Stimulated activated CD4-positive, alpha-beta T cell treated with anti-CD3 and anti-CD28 coated beads, Interleukin-1b, Interleukin-23, amount 100 ng/mL, for 48 hours (primary cell): ENCODE measurements around the gene WNK2.

Source experiments
- DNase-seq: peaks from one replicate; pipeline ENCODE4 v3.0.0-alpha.2; 2020

The WNK2 gene

GRCh38 chr9:93164085-93164484 is 19.9 kb upstream of the WNK2 start:
- DNase-seq, result no peak

GRCh38 chr9:93166699-93167098 is 17.2 kb upstream of the WNK2 start:
- no peak for DNase-seq

- DNase-seq, result no peak
Observed at GRCh38 chr9:93167185-93167584, 16.8 kb upstream of the WNK2 start.

- no peak for DNase-seq
Observed at GRCh38 chr9:93167838-93168237, 16.1 kb upstream of the WNK2 start.

- no peak for DNase-seq
Observed at GRCh38 chr9:93168581-93168980, 15.4 kb upstream of the WNK2 start.

- DNase-seq, result no peak
Observed at GRCh38 chr9:93169444-93169843, 14.5 kb upstream of the WNK2 start.

- DNase-seq, result no peak
Observed at GRCh38 chr9:93170571-93170970, 13.4 kb upstream of the WNK2 start.

GRCh38 chr9:93171261-93171990 is 12.5 kb upstream of the WNK2 start:
- DNase-seq, result no peak

GRCh38 chr9:93172666-93173364 is 11.1 kb upstream of the WNK2 start:
- no peak for DNase-seq

- no peak for DNase-seq
Observed at GRCh38 chr9:93173365-93174051, 10.4 kb upstream of the WNK2 start.

GRCh38 chr9:93174976-93175375 is 9.0 kb upstream of the WNK2 start:
- no peak for DNase-seq

- DNase-seq, result no peak
Observed at GRCh38 chr9:93177676-93178075, 6.3 kb upstream of the WNK2 start.

- DNase-seq, result no peak
Observed at GRCh38 chr9:93178851-93179786, 4.8 kb upstream of the WNK2 start.

GRCh38 chr9:93180938-93181337 is 3.0 kb upstream of the WNK2 start:
- DNase-seq, result no peak

GRCh38 chr9:93181672-93182435 is 2.1 kb upstream of the WNK2 start:
- no peak for DNase-seq

GRCh38 chr9:93182572-93182971 is 1.4 kb upstream of the WNK2 start:
- DNase-seq, result no peak

GRCh38 chr9:93183131-93183662 is 742 bp upstream of the WNK2 start:
- no peak for DNase-seq

- no peak for DNase-seq
Observed at GRCh38 chr9:93184432-93185265, 710 bp downstream of the WNK2 start.

GRCh38 chr9:93185266-93186214 is 1.6 kb downstream of the WNK2 start:
- DNase-seq, result no peak
